Activated T-cell treated with anti-CD3 and anti-CD28 coated beads for 24 hours (primary cell): ENCODE data around the gene GPATCH2L.

Source experiments
- DNase-seq: peaks from one replicate; pipeline ENCODE4 v3.0.0-alpha.2; 2020; ENCODE audit warnings: low read depth

Gene GPATCH2L

GRCh38 chr14:76201162-76201561, 49.4 kb downstream of the GPATCH2L start:
- DNase-seq, result no peak

GRCh38 chr14:76203086-76204001, 51.6 kb downstream of the GPATCH2L start:
- no peak for DNase-seq

- DNase-seq, result no peak
These were observed 52.9 kb downstream of the GPATCH2L start for GRCh38 chr14:76204461-76205230.

DNA sequence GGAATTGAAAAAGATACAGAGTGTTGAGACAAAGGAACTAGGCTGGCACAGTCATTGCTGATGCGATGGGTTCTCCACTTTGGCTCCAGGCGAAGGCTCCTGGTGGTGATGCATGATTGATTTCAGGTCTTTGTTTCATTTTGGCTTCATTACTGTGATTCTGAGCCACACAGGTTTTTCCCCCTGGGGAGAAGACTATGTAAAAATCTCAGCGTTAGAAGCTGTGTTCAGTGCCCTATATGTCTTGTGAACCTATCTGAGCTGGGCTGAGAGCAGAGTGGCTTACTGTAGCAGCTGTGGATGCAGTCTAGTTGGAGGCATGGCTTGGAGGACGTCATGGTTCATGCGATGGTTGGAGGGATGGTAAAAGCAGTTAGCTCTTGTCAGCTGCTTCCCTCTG, 54.0 kb downstream of the GPATCH2L start:
- no peak for DNase-seq

- no peak for DNase-seq
These were observed 56.6 kb downstream of the GPATCH2L start for GRCh38 chr14:76208340-76208739.

- no peak for DNase-seq
These were observed 60.5 kb downstream of the GPATCH2L start for GRCh38 chr14:76212242-76212641.

DNA sequence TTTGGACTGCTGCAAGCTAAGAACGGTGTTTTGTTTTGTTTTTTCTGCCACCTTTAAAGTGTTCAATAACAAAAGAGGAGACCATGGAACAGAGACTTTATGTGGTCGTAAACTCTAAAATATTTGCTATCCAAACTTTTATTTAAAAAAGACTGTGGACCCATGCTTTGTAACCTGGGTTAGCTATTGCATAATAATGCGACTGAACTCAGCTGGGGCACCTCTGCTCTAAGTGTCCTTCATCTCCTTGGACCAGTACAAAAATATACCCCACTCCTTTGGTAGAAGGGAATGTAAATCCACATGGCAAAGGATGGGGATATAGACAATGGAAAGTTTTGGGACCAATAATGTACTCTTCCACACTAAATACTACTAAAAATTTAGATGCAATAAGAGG, 65.5 kb downstream of the GPATCH2L start:
- no peak for DNase-seq

GRCh38 chr14:76218662-76219061, 66.9 kb downstream of the GPATCH2L start:
- DNase-seq, result no peak

DNA sequence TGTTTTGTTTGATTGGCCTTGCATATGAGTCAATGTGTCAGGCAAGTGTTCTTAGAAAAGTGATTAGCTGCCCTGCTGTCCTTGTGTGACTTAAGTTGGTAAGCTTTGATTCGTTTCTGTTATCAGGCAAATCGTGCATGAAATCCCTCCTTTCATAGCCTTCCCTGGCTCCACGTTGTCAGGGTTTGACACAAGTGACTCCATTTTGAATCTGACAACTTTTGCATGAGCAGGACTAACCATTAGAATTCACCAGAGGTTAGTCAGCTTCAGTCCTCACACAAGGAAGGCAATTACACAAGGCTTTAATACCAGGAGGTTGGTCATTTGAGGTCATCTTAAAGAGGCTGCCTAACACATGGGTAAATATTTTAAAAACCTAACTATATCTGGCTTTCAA, 68.2 kb downstream of the GPATCH2L start:
- no peak for DNase-seq

DNA sequence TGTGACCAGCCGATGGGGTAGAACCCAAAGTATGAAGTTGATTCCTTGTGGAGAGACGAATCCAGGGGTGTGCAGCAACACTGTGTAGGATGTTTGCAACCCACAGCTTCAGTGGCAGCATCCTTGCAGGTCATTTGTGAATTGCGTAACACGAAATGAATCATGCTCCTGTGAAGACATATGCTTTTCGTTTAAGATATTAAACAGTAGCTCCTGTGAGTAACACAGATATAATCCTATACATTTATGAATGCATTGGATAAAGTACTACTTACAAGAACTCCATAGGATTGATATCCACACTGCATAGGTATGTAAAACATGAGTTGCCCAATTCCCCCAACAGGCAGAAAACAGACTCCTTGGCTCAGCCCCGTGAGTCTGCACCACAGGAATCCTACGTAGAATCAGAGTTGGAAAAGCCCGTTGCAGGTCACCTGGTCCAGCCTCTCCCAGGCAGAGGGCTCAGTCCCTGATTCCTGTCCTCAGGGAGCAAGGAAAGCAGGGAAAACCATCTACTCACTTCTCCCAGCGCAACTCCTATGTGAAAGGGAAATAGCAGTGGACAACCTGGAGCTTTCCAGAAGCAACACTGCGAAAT, 75.8 kb downstream of the GPATCH2L start:
- DNase-seq, result no peak

GRCh38 chr14:76228138-76228537, 76.4 kb downstream of the GPATCH2L start:
- no peak for DNase-seq

GRCh38 chr14:76232800-76233199, 81.1 kb downstream of the GPATCH2L start:
- DNase-seq, result no peak

DNA sequence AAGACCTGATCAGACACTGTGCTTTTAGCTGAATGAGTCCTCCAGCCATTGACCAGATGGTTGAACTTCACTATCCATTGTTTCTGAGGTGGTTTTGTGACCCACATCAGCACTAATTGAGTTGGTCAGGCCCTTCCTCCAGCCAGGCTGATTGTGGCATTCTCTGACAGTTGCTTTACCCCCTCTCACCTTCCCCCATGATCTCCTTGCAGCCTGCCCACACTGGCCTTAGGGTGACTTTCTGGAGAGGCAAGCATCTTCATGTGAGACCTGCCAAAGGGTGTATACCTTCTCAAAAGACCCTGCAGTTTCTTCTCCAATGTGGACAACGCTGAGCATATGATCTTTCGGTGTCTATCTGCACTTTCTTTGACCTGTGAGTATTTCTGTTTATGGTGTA, 83.9 kb downstream of the GPATCH2L start:
- DNase-seq, result no peak

- no peak for DNase-seq
These were observed 84.7 kb downstream of the GPATCH2L start for GRCh38 chr14:76236172-76237130.

DNA sequence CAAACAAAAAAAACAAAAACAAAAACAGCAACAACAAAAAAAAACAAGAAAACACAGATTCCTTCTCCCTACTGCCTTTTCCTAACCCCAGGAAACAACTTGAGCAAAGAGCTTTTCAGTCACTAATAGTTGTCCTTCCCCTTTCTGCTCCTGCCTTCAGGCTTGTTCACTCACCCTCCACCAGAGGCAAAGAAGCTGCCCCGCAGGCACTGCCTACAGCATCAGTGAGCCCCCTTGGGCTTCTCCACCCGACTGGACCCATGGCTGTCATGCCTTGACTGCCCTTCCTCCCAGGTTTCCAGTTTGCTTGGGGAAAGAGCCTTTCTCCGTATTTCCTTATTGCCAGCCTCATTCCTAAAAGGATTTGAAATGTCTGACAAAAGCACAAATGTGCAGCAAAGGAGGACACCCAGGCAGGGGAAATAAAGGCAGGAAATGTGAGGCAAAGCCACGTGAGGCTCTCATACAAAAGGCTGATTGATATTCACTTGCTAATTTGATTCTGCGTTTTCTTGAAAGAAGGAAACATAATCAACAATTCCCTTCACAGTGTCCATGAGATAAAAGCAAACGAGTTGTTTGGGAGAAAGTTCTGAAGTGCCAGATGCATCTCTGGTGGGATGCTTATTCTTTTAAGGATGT, 85.7 kb downstream of the GPATCH2L start:
- no peak for DNase-seq

DNA sequence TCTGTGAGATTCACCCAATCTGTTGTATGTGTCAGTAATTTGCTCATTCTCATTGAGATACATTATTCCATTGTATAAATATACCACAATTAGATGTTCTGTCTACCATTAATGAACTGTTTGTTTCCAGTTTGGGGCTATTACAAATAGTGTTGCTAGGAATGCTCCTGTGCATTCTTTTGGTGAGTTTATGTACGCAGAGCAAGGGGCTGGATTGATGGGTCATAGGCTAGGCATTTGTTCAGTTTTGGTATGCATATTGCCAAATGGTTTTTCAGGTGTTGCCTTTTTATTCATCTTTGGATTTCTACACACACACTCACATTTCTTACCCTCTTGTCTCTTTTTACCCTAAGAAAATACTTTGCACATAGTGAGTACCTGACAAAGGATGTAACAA, 93.4 kb downstream of the GPATCH2L start:
- no peak for DNase-seq

DNA sequence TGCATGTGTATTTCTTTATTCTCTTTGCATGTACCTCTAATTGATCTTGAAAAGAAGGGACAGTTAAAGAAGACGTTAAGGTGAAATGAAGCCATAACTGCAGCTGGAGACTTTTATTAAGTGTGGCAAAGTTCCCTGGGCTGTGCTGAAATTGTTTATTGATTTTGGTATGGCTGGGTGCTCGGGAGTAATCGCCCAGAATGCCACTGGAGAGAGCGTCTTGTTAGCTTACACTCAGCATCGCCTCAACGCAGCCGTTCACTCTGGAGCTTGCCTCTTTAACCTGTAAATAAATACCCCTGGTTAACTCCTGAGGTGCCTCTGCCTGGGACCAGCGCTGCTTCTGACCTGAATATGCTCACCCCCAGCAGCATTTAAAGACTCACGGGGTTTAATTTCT, 98.6 kb downstream of the GPATCH2L start:
- DNase-seq, result no peak

DNA sequence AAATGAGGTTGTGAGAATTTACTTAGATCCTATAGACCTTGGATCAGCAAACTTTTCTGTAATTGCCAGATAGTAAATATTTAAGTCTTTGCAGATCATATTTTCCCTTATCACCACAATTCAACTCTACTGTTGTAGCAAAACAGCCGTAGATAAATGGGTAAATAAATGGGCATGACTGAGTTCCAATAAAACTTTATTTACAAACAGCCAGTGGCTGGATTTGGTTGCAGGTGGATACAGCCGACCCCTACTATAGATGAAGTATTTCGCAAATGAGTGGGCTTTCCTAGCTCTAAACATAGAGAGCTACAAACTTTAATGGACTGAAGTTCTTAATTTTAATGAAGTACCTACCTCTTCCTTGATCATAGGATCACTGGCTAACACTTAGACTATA, 100.7 kb downstream of the GPATCH2L start:
- DNase-seq, result no peak

- DNase-seq, result no peak
These were observed 101.4 kb downstream of the GPATCH2L start for GRCh38 chr14:76253111-76253510.

GRCh38 chr14:76256545-76256944, 104.8 kb downstream of the GPATCH2L start:
- no peak for DNase-seq

DNA sequence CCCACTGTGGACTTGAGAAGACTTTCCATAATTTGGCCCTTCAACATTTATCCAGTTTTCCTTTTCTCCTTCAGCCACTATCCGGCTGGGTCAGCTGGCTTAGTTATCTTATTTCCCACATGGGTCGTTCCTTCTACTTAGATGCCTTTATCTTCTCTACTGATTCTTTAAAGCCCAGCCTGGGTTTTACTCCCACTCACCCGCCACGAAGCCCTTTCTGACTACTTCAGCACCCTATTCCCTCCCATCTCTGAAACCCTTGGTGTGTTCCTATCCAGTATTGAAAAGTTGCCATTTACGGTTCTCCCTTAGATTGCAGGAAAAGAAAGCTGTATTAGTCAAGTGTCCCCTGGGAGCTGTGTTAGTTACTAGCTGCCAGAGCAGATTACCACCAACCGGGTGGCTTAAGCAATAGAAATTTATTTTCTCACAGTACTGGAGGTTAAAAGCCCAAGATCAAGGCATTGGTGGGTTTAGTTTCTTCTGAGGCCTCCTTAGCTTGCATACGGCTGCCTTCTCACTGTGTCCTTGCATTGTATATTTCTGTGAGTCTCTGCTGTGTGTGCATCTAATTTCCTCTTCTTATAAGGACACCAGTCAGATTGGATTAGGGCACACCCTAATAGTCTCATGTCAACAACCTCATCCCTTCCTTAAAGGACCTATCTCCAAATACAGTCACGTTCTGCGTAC, 105.5 kb downstream of the GPATCH2L start:
- no peak for DNase-seq
